Anterior cingulate cortex (tissue), 58 donors: Measurements from ENCODE around the gene NLGN3.
"Not testable (repeated sequence)": the region's sequence is repeated elsewhere in the genome, so short reads cannot be mapped to it uniquely, and the experiment has no call there.

Source experiments
- DNase-seq, 58 donors: peaks; one replicate each; lab custom pipeline; 2025; lab: John Stamatoyannopoulos, UW

The NLGN3 gene

GRCh38 chrX:71168134-71168533 is 23.5 kb downstream of the NLGN3 start:
- no peak for DNase-seq

GRCh38 chrX:71169586-71169985 is 24.9 kb downstream of the NLGN3 start:
- no peak for DNase-seq

- DNase-seq, result no peak
Measured at GRCh38 chrX:71170660-71171059, 26.0 kb downstream of the NLGN3 start.

GRCh38 chrX:71171110-71171801 is 26.6 kb downstream of the NLGN3 start:
- DNase-seq, result no peak

DNA sequence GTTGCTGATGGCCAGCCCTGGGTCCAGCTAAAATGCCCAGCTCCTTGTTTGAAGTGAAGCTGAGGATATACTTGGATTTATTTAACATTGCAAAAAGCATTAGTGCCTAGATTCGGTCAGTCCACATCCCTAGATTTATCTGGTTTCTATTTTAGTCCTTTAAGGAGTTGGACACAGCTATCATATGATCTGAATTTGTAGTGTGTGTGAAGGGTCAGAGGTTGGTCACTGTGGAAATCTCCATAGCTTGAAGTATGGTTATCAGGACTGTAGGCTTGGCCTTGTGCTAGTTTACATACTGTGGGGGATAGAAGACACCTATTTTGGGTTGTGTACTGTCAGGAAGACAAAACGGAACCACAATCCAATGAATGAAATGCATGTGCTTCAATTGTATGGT is 28.8 kb downstream of the NLGN3 start:
- no peak for DNase-seq

- DNase-seq, result no peak
Measured at GRCh38 chrX:71174795-71175194, 30.2 kb downstream of the NLGN3 start.

DNA sequence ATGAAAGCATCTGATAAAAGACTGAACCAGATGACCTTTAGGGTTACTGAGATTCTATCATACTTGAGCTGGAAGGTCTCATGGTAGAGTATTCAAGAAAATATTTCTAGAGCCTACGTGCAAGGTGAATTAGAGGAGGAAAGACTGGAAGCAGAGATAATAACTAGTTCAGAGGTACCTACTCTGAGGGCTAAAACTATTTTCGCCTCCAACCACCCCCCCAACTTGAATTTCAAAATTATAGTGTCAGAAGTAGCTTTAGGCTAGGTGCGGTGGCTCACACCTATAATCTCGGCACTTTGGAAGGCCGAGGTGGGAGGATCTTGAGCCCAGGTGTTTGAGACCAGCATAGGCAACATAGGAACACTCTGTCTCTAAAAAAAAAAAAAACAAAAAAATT is 30.9 kb downstream of the NLGN3 start:
- no peak for DNase-seq

GRCh38 chrX:71177327-71177726 is 32.7 kb downstream of the NLGN3 start:
- no peak for DNase-seq

DNA sequence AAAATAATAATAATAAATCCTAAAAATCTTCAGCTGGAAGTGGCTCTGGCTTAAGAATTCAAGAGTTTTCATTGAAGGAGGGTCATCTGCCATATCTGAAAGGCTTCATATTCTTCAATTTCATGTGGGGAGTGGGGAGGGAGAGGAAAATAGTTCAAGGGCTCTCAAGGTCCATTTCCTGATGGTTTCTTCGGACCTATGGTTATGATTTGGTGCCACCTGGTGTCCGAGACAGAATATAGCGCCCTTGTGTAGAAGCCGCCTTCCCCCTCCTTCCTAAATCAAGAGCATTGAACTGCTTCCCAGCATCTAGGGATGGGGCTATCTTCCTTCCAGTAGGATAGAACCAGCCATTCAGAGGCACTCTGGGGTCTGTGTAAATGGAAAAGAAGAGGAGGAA is 34.3 kb downstream of the NLGN3 start:
- peak in 42 of 58 donors; percentile 2 to 50 (median 15) for DNase-seq

- not testable (repeated sequence) for DNase-seq
Measured at GRCh38 chrX:71180579-71181265, 36.1 kb downstream of the NLGN3 start.

DNA sequence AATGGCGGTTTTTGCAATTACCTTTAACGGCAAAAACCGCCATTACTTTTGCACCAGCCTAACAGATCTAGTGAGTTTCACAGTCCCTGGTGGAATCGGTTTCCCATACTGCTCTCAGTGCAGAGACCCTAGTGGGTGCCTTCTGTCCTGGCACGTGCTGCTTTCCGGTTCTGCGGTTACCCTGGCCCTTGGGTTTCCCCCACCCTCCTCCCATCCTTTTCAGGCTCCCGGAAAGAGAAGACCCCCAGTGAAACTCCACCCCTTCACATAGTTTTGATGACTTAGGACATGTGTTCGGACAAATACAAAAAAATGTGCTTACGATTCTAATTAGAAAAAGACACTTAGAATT is 36.9 kb downstream of the NLGN3 start:
- DNase-seq, result peak in 3 of 58 donors; percentile 26 to 31 (median 29)

- peak in 57 of 58 donors; percentile 11 to 94 (median 79) for DNase-seq
Measured at GRCh38 chrX:71181910-71182799, 37.5 kb downstream of the NLGN3 start.

DNA sequence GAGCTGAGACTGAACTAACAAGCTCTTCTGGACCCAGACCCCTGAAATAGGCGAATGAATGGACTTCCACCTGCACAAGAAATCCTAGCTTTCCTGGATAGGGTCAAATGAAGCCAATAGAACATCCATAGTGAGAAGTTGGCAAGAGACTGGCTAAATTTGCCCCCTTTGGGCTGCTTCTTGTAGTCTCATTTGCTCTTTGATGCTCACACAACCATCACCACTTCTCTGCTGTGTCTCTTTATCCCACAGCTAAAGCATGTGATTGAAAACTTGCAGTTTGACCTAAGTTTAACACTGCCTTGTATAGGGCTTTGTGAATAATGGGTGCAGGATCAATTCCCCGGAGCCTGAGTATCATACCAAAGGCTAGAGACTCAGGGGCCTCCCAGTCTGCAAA is 38.2 kb downstream of the NLGN3 start:
- DNase-seq, result peak in 1 of 58 donors; percentile 5

GRCh38 chrX:71183341-71183740 is 38.7 kb downstream of the NLGN3 start:
- DNase-seq, result no peak

DNA sequence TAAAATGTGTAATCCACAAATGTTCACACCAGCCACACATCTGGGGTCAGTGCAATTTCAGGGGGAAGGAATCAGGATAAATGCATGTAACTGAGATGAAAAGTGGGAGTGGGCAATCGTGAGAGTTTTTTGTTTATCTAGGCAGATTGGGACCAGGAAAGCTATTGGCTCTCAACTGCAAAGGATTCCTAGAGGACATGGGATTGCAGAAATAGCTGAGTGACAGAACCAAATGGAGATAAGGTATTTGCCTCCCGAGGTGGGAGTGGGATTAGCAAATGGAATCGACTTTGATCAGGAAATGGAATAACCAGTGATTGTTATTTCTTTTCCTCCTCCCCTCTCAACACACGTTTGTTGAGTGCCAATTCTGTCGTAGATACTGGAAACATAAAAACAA is 39.5 kb downstream of the NLGN3 start:
- DNase-seq, result no peak

- no peak for DNase-seq
Measured at GRCh38 chrX:71184803-71185495, 40.3 kb downstream of the NLGN3 start.

- no peak for DNase-seq
Measured at GRCh38 chrX:71191248-71191647, 46.6 kb downstream of the NLGN3 start.

DNA sequence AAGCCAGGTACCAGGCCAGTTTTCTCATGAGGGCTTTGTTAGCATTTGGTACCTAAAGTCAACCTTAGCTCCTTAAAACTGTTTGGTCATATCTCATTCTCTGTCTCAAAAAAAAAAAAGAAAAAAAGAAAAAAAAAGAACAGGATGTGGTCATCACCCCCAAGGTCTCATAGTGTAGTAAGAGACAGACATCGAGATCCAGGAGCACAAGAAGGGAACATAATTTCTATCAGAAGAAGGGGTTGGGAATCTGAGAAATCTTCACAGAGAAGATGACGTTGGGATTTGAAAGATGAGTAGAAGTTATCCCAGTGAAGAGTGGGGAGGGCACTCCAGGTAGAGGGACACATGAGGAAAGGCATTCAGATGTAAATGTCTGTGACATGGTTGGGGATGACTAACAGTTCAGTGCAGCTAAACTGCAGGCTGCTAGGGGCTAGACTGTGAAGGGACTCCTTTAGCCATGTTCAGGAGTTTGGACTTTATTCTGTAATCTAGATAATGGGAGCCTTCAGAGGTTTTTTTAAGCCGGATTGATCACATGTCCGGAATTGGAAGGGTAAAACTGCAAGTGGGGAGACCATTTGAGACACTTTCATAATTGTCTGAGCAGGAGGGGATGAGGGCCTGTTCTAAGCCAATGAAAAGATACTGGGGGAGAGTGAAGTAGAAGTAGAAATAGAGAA is 51.5 kb downstream of the NLGN3 start:
- DNase-seq, result no peak

- DNase-seq, result no peak
Measured at GRCh38 chrX:71198066-71198465, 53.4 kb downstream of the NLGN3 start.
